ENCODE results near the gene SLBP.

SLBP gene

GRCh38 chr4:1691737-1692373 lies 20.3 kb downstream of the SLBP start:
- Histone ChIP-seq H2BK12ac (ENCODE audit: low read length) (no peak overlapping the region), H3K14ac (ENCODE audit: low read length) (no peak overlapping the region), H3K18ac (ENCODE audit: low read length) (no peak overlapping the region), H3K23ac (ENCODE audit: low read length) (no peak overlapping the region), H2AFZ (ENCODE audit: insufficient read depth, low read length, poor library complexity) (no peak overlapping the region), H4K12ac (ENCODE audit: low read depth, low read length) (no peak overlapping the region), H3K4ac (ENCODE audit: low read depth, low read length) (no peak overlapping the region), H2BK120ac (ENCODE audit: insufficient read depth, low read length, poor library complexity) (no peak overlapping the region), H2BK5ac (ENCODE audit: low read depth, low read length, poor library complexity) (no peak overlapping the region), H3K79me2 (ENCODE audit: control insufficient read depth, insufficient read depth, low read length, poor library complexity) (no peaks in the 10 kb centered on the region), H3K27me3 (ENCODE audit: insufficient read depth, low read length) (no peaks in the 10 kb centered on the region), H4K8ac (ENCODE audit: low read depth, low read length) (no peak overlapping the region), H3K36me3 (ENCODE audit: control insufficient read depth in 1 of 2, insufficient read depth in 2 of 2, low read length in 2 of 2) (peaks cover 38 to 56% of the 10 kb centered on the region in 2 experiments), H3K9ac (ENCODE audit: low read length) (no peak overlapping the region), H2AK5ac (ENCODE audit: low read length) (no peak overlapping the region), H3K9me3 (ENCODE audit: insufficient read depth, low read depth, low read length) (no peaks in the 10 kb centered on the region), H3K4me1 (ENCODE audit: control insufficient read depth in 1 of 2, insufficient read depth in 2 of 2, low read length in 2 of 2) (no peaks in the 10 kb centered on the region), H3K79me1 (ENCODE audit: low read length) (no peaks in the 10 kb centered on the region), H3K4me2 (ENCODE audit: low read length) (no peak overlapping the region), H3K27ac (ENCODE audit: low read depth, low read length) (no peak overlapping the region), H3K4me3 (ENCODE audit: low read depth, low read length) (no peak overlapping the region), H4K91ac (ENCODE audit: low read depth, low read length) (no peak overlapping the region)
- no peak for DNase-seq
- WGBS (ENCODE audit: extremely low coverage, insufficient coverage, insufficient read length), result no CpG with 5 or more reads among the region's 9 CpGs

GRCh38 chr4:1690698-1691097 lies 21.4 kb downstream of the SLBP start:
- H3K23ac ChIP-seq (ENCODE audit: low read length), result no peak overlapping the region
- H3K36me3 ChIP-seq (ENCODE audit: control insufficient read depth in 1 of 2, insufficient read depth in 2 of 2, low read length in 2 of 2), result peaks cover 32 to 48% of the 10 kb centered on the region in 2 experiments
- no peak for DNase-seq
- H2BK120ac ChIP-seq (ENCODE audit: insufficient read depth, low read length, poor library complexity), result no peak overlapping the region
- WGBS (ENCODE audit: extremely low coverage, insufficient coverage, insufficient read length), result no CpG with 5 or more reads among the region's 3 CpGs
- H3K4me1 ChIP-seq (ENCODE audit: control insufficient read depth in 1 of 2, insufficient read depth in 2 of 2, low read length in 2 of 2), result no peaks in the 10 kb centered on the region
- H2BK5ac ChIP-seq (ENCODE audit: low read depth, low read length, poor library complexity), result no peak overlapping the region
- no peaks in the 10 kb centered on the region for H3K79me2 ChIP-seq (ENCODE audit: control insufficient read depth, insufficient read depth, low read length, poor library complexity)
- H4K8ac ChIP-seq (ENCODE audit: low read depth, low read length), result no peak overlapping the region
- no peaks in the 10 kb centered on the region for H3K27me3 ChIP-seq (ENCODE audit: insufficient read depth, low read length)
- no peak overlapping the region for H3K27ac ChIP-seq (ENCODE audit: low read depth, low read length)
- H3K9ac ChIP-seq (ENCODE audit: low read length), result no peak overlapping the region
- H3K79me1 ChIP-seq (ENCODE audit: low read length), result no peaks in the 10 kb centered on the region
- no peak overlapping the region for H3K4me3 ChIP-seq (ENCODE audit: low read depth, low read length)
- no peak overlapping the region for H2BK12ac ChIP-seq (ENCODE audit: low read length)
- H3K18ac ChIP-seq (ENCODE audit: low read length), result no peak overlapping the region
- H3K4ac ChIP-seq (ENCODE audit: low read depth, low read length), result no peak overlapping the region
- H2AFZ ChIP-seq (ENCODE audit: insufficient read depth, low read length, poor library complexity), result no peak overlapping the region
- no peak overlapping the region for H3K4me2 ChIP-seq (ENCODE audit: low read length)
- H4K12ac ChIP-seq (ENCODE audit: low read depth, low read length), result no peak overlapping the region
- no peak overlapping the region for H3K14ac ChIP-seq (ENCODE audit: low read length)
- H3K9me3 ChIP-seq (ENCODE audit: insufficient read depth, low read depth, low read length), result no peaks in the 10 kb centered on the region
- H4K91ac ChIP-seq (ENCODE audit: low read depth, low read length), result no peak overlapping the region
- H2AK5ac ChIP-seq (ENCODE audit: low read length), result no peak overlapping the region

- Histone ChIP-seq H3K14ac (ENCODE audit: low read length) (no peak overlapping the region), H3K18ac (ENCODE audit: low read length) (no peak overlapping the region), H3K4me2 (ENCODE audit: low read length) (no peak overlapping the region), H3K4me1 (ENCODE audit: control insufficient read depth in 1 of 2, insufficient read depth in 2 of 2, low read length in 2 of 2) (peaks cover 11% of the 10 kb centered on the region in 2 experiments), H4K8ac (ENCODE audit: low read depth, low read length) (no peak overlapping the region), H3K27me3 (ENCODE audit: insufficient read depth, low read length) (peaks cover 6% of the 10 kb centered on the region), H2AFZ (ENCODE audit: insufficient read depth, low read length, poor library complexity) (no peak overlapping the region), H2BK12ac (ENCODE audit: low read length) (no peak overlapping the region), H3K23ac (ENCODE audit: low read length) (no peak overlapping the region), H3K79me1 (ENCODE audit: low read length) (peaks cover 7% of the 10 kb centered on the region), H3K9me3 (ENCODE audit: insufficient read depth, low read depth, low read length) (no peaks in the 10 kb centered on the region), H2AK5ac (ENCODE audit: low read length) (no peak overlapping the region), H3K9ac (ENCODE audit: low read length) (no peak overlapping the region), H3K36me3 (ENCODE audit: control insufficient read depth in 1 of 2, insufficient read depth in 2 of 2, low read length in 2 of 2) (peaks cover 9 to 14% of the 10 kb centered on the region in 2 experiments), H4K12ac (ENCODE audit: low read depth, low read length) (no peak overlapping the region), H3K4ac (ENCODE audit: low read depth, low read length) (no peak overlapping the region), H2BK120ac (ENCODE audit: insufficient read depth, low read length, poor library complexity) (no peak overlapping the region), H3K4me3 (ENCODE audit: low read depth, low read length) (no peak overlapping the region), H4K91ac (ENCODE audit: low read depth, low read length) (no peak overlapping the region), H3K27ac (ENCODE audit: low read depth, low read length) (no peak overlapping the region), H3K79me2 (ENCODE audit: control insufficient read depth, insufficient read depth, low read length, poor library complexity) (no peaks in the 10 kb centered on the region), H2BK5ac (ENCODE audit: low read depth, low read length, poor library complexity) (no peak overlapping the region)
- no CpG with 5 or more reads among the region's 7 CpGs for WGBS (ENCODE audit: extremely low coverage, insufficient coverage, insufficient read length)
- DNase-seq, result no peak
Measured at GRCh38 chr4:1686440-1687036, 25.6 kb downstream of the SLBP start.

GRCh38 chr4:1685235-1686150 lies 26.6 kb downstream of the SLBP start:
- Histone ChIP-seq H2AK5ac (ENCODE audit: low read length) (no peak overlapping the region), H3K79me2 (ENCODE audit: control insufficient read depth, insufficient read depth, low read length, poor library complexity) (no peaks in the 10 kb centered on the region), H3K18ac (ENCODE audit: low read length) (no peak overlapping the region), H3K14ac (ENCODE audit: low read length) (no peak overlapping the region), H4K91ac (ENCODE audit: low read depth, low read length) (no peak overlapping the region), H2BK12ac (ENCODE audit: low read length) (no peak overlapping the region), H2BK5ac (ENCODE audit: low read depth, low read length, poor library complexity) (no peak overlapping the region), H2AFZ (ENCODE audit: insufficient read depth, low read length, poor library complexity) (no peak overlapping the region), H3K27ac (ENCODE audit: low read depth, low read length) (no peak overlapping the region), H3K27me3 (ENCODE audit: insufficient read depth, low read length) (peaks cover 6% of the 10 kb centered on the region), H3K4me1 (ENCODE audit: control insufficient read depth in 1 of 2, insufficient read depth in 2 of 2, low read length in 2 of 2) (peaks cover 11% of the 10 kb centered on the region in 2 experiments), H4K8ac (ENCODE audit: low read depth, low read length) (no peak overlapping the region), H3K36me3 (ENCODE audit: control insufficient read depth in 1 of 2, insufficient read depth in 2 of 2, low read length in 2 of 2) (peaks cover 0 to 4% of the 10 kb centered on the region in 2 experiments), H3K79me1 (ENCODE audit: low read length) (peaks cover 7% of the 10 kb centered on the region), H3K4me2 (ENCODE audit: low read length) (no peak overlapping the region), H4K12ac (ENCODE audit: low read depth, low read length) (no peak overlapping the region), H3K4ac (ENCODE audit: low read depth, low read length) (no peak overlapping the region), H3K9ac (ENCODE audit: low read length) (no peak overlapping the region), H3K23ac (ENCODE audit: low read length) (no peak overlapping the region), H3K9me3 (ENCODE audit: insufficient read depth, low read depth, low read length) (no peaks in the 10 kb centered on the region), H2BK120ac (ENCODE audit: insufficient read depth, low read length, poor library complexity) (no peak overlapping the region), H3K4me3 (ENCODE audit: low read depth, low read length) (no peak overlapping the region)
- WGBS (ENCODE audit: extremely low coverage, insufficient coverage, insufficient read length), result no CpG with 5 or more reads among the region's 23 CpGs
- DNase-seq, result no peak
